Stimulated activated CD8-positive, alpha-beta memory T cell treated with anti-CD3 and anti-CD28 coated beads, Interleukin-15, amount 100 ng/mL, for 24 hours (primary cell): Measurements from ENCODE around the gene BORCS5.
"Not testable (repeated sequence)": the region's sequence is repeated elsewhere in the genome, so short reads cannot be mapped to it uniquely, and the experiment has no call there.

ENCODE experiments used
- DNase-seq: peaks from one replicate; pipeline ENCODE4 v3.0.0-alpha.2; 2020; ENCODE audit warnings: low read depth

BORCS5 gene

DNA sequence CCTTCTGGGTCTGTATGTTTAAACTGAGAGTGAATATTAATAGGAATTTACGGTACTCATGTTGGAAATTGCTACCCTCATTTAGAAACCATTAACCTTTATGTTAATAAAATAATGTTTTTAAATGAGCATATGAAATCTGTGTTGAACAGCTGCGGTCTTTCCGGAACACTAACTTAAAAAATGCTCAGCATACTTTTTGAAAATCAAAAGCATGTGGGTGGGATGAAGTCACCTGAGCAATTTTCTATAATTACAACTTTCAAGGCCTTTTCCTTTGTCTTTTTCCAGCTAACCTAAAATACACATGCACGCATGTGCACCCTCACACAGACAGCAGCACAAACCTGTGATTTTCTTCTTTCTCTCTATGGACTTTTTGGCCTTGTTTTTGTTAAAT, 39.8 kb downstream of the BORCS5 start:
- no peak for DNase-seq

DNA sequence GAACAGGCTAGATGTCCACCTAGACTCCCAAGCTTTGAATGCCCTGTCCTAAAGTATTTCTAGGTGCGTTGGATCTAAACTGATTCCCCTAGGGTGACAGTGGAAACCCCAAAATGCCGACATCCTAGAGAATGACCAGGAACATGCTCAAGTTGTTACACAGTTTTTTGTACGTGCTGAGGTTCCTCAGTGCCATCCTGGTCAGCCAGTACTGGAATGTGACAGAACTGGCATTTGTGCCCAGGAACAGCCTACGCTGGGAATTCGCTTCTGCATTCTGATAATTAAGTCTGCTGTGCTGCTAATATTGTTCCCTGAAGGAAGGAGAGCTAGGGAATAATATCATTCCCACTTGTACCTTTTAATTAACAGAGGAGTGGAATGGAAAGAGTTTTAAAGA, 40.3 kb downstream of the BORCS5 start:
- no peak for DNase-seq

DNA sequence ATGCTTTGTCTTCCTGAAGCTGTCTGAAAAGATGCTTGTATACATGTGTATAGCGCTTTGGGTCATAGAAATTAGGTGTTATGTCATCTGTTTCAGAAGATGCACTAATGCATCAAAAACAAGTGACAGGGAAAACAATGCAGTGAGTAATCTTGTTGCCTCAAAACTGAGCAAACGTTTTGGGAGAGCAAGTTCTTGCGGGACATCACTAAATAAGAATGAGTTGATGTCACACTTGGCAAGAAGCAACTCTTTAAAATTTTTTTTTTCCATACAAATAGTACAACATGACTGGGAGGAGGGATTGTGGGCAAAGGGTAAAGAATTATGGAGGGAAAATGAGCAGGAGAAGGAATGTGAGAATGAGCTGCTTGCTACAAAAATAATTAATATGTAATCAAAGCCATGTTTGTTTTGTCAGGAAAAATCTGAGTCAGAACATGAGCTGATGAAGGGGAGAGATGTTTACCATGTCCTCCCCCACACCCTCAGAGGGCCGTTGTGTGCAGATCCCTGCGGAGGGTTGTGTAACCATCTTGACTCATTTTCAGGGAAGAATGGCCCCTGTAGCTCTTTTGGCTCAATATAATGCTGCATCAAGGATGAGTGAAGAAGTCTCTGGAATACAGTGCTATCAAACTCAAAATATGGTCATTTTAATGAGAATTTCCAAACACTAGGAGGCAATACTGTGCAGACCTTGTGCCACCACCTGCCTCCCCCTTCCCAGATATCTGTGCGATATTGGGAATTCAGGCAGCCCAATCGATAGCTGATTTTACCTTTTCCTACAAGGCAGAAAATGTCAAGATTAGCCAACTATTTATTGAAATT, 41.4 kb downstream of the BORCS5 start:
- no peak for DNase-seq

DNA sequence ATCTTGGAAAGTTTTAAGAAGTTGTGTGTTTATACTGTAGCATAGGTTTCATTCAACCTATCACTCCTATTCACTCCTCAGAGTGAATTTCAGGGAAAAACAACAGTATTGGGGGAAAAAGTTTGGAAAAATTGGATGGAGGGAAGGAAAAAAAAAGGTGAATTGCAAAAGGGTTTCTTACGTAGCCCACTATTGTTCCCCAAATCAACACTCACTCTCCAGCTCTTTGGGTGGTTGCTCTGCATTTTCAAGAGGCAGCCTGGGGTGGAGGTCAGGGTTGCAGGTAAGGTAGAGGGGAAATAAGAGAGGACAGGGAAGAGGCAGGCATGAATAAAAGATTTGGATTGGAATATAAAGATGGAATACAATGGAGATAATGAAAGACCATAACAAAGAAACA, 42.3 kb downstream of the BORCS5 start:
- no peak for DNase-seq

DNA sequence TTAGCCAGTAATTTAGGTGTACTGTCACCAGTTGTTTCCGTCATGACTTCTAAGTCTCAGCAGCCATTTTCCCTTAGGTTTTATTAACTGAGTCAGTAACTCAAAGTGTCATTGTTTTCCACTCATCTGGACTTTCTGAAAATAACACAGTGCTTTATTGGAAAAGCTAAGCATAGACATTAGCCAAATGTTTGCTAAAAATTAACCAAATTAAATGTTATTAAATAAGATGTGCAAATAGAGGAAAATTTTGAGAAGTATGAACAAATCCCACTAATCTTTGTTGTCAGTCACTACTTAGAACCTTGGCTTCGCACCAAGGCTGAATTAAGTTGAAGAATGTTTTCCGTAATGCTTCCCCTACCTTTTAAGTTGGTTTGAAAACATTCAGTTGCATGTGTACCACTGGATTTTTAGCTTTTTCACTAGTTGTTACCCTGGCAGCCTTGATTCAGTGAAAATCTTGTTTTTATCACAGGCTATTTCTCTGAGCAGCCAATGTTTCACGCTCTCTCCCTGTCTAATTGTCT, 43.0 kb downstream of the BORCS5 start:
- DNase-seq = no peak

DNA sequence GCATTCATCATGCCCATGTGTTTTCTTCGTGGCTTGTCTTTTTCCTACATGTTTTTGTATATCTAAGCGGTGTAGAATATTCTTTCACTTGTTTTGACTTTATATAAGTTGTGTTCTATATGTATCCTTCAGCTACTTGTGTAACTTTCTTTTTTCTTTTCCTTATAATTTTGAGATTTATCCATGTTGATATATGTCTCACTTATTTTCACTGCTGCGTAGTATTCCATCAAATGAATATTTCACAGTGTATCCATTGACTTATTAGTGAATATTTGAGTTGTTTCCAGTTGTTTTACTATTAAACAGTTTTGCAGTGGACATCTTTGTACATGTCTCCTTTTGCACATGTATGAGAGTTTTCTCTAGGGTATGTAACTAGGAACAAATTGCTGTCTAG, 43.9 kb downstream of the BORCS5 start:
- no peak for DNase-seq

DNA sequence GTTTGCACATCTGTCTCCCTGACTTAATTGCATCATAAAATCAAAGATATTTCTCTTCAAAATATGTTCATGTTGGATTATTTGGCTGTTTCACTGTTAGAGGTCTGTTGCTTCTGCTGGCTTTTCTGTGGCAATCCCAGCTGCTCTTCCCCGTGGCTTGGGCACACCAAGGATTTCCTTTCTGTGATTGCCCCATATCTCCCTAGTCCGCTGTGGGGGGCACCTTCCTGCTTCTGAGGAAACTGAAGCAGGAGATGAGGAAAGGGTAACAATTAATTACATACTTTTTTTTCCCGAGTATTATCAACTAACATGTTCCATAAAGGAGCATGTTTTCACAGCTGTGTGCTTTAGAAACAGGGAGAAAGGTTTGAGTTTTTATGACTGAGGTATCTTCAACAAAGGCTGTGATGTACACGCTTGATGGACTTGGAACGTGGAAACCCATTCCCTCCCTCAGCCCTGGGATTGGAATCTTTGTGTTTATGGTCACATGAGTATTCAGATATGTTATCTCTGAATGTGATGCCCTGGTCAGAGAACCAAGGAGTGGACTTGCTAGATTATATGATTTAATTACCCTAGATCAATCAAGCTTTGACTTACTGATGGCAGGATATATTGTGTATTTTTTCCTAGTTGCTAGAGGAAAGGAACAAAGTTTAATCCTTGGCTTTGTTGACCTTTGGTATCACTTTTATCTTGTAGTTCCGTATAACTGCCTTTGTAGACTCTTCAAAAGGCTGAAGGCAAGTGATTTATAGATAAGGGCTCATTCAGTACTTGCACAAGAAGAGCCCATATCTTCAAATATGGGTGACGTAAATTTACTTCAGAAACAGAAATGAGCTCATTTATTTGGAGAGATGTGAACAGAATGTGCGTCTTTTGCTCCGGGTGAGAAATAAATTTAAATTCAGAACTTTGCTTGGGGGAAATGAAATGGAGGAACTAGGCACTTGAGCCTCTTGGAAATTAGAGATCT, 46.7 kb downstream of the BORCS5 start:
- DNase-seq = no peak

DNA sequence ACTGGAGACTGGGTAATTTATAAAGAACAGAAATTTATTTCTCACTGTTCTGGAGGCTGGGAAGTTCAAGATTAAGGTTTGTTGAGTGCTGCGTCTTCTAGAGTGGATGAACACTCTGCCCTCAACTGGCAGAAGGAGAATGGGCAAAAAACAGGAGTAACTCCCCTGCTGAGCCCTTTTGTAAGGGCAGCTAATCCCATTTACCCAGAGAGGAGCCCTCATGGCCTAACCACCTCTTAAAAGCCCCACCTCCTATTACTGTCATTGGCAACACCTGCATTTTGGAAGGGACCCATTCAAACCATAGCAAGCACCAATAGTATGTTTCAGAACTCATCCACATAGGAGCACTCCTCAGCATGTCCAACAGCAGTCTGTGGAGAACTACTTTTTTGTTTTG, 47.4 kb downstream of the BORCS5 start:
- no peak for DNase-seq

DNA sequence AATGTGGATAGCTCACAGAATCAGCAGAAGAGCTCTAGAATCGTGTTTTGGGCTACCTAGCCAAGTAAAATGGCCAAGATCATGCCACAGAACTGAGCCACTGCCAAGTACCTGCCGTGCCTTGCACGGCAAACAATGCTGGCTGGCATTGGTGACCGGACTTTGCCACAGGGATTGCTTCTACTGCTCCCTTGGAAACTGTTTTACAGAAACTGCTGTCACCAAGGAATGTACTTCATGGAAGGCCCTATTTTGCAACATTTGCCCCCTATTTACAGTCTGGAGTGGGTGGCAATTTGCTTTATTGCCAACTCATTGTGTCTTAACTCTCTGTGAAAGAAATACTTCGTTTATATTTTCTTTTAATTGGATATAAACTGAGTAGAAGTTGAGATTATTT, 49.0 kb downstream of the BORCS5 start:
- DNase-seq = no peak

DNA sequence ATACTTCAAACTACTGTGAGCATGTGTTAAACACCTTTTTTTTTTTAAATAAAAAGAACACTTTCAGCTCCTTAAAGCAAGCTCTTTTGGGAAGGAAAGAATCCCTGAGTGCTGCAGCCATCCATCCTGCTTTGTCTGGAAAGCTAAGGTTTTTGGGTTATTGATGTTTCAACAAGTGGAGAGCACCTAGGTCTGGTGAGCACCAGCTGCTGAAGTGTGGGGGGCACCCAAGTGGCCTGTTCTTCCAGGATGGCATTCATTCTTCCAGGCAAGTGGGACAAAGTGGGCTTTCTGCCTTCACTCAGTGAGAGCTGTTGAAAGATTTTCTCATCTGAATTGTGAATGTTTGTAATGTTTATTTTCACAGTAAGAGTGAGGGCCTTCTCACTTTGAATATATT, 49.9 kb downstream of the BORCS5 start:
- DNase-seq = no peak

DNA sequence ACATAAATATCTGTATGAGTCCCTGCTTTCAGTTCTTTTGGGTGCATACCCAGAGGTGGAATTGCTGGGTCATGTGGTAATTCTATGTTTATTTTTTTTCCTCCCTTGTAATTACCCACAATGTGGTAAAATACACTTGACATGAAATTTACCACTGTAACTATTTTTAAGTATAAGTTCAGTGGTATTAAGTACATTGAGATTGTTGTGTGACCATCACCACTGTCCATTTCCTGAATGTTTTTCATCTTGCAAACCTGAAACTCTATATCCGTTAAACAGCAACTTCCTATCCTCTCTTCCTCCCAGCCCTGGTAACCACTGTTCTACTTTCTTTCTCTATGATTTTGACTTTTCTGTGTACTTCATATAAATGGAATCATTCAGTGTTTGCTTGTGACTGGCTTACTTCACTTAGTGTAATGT, 51.4 kb downstream of the BORCS5 start:
- DNase-seq = no peak

DNA sequence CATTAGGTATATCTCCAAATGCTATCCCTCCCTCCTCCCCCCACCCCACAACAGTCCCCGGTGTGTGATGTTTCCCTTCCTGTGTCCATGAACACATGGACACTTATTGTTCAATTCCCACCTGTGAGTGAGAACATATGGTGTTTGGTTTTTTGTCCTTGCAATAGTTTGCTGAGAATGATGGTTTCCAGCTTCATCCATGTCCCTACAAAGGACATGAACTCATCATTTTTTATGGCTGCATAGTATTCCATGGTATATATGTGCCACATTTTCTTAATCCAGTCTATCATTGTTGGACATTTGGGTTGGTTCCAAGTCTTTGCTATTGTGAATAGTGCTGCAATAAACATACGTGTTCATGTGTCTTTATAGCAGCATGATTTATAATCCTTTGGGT, 52.5 kb downstream of the BORCS5 start:
- DNase-seq = not testable (repeated sequence)

DNA sequence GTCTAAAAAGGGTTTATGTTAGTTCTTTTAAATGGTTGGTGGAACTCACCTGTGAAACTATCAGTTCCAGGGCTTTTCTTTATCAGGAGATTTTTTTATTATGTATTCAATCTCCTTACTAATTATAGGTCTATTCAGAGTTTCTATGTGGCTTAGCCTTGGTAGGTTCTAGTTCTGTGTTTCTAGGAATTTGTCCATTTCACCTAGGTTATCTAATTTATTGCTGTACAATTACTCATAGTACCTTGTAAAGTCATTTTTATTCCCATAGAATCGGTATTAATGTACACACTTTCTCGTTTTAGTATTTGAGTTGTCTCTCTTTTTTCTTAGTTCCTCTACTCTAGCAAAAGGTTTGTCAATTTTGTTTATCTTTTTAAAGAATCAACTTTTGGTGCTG, 59.0 kb downstream of the BORCS5 start:
- no peak for DNase-seq

DNA sequence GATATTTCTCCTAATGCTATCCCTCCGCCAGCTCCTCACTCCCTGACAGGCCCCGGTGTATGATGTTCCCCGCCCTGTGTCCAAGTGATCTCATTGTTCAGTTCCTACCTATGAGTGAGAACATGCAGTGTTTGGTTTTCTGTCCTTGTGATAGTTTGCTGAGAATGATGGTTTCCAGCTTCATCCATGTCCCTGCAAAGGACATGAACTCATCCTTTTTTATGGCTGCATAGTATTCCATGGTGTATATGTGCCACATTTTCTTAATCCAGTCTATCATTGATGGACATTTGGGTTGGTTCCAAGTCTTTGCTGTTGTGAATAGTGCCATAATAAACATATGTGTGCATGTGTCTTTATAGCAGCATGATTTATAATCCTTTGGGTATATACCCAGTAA, 62.3 kb downstream of the BORCS5 start:
- DNase-seq = not testable (repeated sequence)

DNA sequence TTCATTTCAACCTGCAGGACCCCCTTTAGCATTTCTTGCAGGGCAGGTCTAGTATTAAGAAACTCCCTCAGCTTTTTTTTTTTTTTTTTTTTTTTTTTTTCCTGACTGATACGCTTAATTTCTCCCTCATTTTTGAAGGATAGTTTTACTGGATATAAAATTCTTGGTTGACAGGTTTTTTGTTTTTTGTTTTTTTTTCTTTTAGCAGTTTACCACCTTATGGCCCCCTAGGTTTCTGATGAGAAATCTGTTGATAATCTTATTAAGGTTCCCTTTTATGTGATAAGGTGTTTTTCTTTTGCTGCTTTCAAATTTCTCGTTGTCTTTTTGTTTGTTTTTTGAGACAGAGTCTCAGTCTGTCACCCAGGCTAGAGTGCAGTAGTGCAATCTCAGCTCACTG, 66.5 kb downstream of the BORCS5 start:
- DNase-seq = no peak

DNA sequence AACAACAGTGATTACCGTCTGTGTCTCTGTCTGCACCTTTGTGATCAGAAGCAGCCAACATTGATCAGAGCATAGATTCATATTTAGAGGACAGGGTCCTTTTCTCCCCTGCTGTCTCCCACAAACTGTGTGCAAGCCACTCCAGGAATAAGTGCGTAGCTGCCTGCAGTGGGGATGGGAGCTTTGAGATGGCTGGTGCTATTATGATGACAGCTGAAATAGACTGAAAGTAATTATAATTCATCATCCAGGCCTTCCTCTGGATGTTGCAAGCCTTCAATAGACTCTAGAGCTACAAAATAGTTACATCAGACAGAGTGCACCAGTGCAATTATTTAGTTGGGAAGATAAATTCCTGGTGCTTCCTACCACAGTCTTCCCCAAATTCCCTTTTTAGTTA, 68.1 kb downstream of the BORCS5 start:
- no peak for DNase-seq

DNA sequence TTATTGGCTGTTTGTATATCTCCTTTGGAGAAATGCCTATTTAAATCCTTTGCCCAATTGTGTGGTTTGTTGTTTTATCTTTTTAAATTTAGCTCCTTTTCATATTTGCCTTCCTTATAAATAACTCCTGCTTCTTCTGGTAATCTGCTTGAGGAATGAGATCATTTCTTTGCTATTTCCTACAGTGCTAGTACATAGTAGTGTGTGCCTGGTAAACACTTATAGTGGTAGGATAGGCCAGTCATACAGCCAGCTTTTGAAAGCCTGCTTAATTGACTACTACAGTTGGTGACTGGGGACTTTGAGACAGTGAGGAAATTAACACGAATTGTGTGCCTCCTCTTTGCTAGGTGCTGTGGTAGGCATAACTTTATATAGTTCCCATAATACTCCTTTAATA, 68.7 kb downstream of the BORCS5 start:
- DNase-seq = no peak

DNA sequence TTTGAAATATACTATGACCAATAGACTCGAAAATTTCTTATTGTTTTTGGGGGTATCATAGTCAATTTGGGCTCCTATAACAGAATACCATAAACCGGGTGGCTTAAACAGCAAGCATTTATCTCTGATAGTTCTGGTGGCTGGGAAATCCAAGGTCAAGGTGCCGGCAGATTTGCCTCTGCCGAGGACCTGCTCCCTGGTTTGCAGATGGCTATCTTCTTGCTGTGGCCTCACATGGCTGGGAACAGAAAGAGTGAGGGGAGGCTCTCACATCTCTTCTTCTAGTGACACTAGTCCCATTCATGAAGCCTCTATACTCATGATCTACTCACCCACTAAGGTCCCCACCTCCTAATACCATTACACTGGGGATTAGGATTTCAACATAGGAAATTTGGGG, 70.7 kb downstream of the BORCS5 start:
- no peak for DNase-seq

DNA sequence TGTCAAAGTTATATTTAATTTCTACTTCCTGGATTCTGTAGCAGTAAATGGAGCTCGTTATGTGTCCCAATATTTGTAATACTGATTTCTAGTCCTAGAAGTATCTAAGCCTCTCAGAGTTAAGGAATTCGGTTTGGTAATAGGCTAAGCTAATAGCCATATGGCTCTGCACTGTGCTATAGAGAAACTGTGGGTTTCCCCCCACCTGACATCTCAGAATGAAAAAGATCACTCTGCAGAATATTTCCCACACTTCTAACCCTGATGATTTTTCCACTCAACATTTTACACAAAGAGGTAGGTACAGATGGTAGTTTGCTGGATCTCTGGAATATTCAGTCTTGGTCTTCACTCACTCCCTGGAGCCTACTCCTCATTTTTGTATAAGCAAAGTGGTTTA, 71.2 kb downstream of the BORCS5 start:
- DNase-seq = no peak

DNA sequence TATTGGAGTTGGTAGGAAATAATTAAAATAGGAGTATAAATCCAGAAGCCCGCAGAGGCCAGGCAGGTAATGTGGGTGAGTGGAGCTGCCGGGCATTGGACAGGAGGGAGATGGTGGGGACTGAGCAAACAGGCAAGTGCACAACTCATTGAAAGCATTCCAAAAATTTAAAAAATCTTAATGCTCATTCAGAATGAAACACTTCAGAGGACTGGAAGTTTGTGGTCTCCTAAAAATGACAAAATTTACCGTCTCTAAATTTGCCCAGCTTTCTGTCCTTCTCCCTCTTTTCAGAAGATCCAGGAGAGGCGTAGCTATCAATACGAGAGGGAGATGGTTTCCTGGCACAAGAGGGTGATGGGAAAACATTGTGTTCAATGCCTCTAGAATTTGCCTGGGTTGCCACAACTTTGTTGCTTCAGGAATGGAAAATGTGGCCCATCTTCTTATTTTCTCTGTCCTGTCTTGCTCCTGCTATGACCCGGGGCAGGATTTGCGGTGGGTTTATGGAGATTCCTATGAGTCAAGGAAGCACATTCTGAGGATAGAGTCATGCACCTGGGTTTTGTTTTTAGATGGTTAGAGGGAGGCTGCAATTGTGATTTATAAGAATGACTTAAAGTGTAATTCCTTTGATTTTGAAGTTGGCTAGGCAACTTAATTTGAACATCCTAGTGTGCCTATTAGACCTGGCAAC, 72.2 kb downstream of the BORCS5 start:
- DNase-seq = no peak

DNA sequence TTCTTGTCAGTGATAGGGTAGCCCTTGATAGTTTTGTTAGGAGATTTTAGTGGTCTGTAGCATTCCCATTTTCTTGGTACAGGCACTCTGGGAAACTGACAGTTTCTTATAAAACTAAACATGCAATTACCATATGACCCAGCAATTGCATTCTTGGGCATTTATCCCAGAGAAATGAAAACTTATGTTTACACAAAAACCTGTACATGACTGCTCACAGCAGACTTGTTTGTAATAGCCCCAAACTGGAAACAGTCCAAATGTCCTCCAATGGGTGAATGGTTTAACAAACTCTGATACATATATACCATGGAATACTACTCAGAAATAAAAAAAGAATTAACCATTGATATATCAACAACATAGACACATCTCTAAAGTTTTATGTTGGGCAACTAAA, 75.5 kb downstream of the BORCS5 start:
- no peak for DNase-seq

DNA sequence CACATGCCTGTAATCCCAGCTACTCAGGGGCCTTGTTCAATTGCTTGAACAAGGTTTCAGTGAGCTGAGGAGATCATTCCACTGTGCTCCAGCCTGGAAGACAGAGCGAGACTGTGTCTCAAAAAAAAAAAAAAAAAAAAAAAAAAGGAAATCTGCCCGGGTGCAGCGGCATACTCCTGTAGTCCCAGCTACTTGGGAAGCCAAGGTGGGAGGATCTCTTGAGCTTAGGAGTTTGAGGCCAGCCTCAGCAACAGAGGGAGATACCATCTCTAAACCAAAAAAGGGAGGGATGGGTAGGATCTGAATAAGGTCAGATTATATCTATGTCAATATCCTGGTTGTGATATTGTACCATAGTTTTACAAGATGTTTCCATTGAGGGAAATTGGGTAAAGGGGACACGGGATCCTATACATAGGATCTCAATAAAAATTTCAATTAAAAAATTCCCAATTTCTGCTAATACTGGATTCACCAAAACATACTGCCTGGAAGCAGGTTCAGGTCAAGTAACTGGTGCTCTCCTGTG, 76.4 kb downstream of the BORCS5 start:
- no peak for DNase-seq
